Gastroesophageal sphincter (tissue), 4 donors: ENCODE measurements around the gene AGPAT1. TPM values are rescaled to one million over a fixed set of nuclear protein-coding genes. Genes with fewer than 3 reads are reported as not detected.

ENCODE experiments used
- ATAC-seq: fragments of 150-250 bp; one replicate; pipeline ENCODE4 v1.9.1; 2016; ENCODE audit warnings: mild to moderate bottlenecking, moderate library complexity
- H3K27ac ChIP-seq, 4 donors: fragments of 200-600 bp; sonication (generic) in 3 of 4; 1 replicate in 3 of 4; 2 replicates in 1 of 4; pipeline ENCODE4 v1.5.1; 2016 to 2019
- H3K27me3 ChIP-seq: fragments of 200-600 bp; sonication (generic); one replicate; pipeline ENCODE4 v1.5.1; 2019
- H3K36me3 ChIP-seq, 2 donors: fragments of 200-600 bp; sonication (generic); one replicate each; pipeline ENCODE4 v1.5.1; 2019; ENCODE audit warnings: control low read depth in 1 of 2
- H3K4me1 ChIP-seq, 3 donors: fragments of 200-600 bp; sonication (generic); 1 replicate in 2 of 3; 2 replicates in 1 of 3; pipeline ENCODE4 v1.5.1; 2016 to 2019; ENCODE audit warnings: control low read depth in 2 of 3
- H3K4me3 ChIP-seq, 2 donors: fragments of 200-600 bp; sonication (generic); one replicate each; pipeline ENCODE4 v1.5.1; 2019; ENCODE audit warnings: mild to moderate bottlenecking in 1 of 2, moderate library complexity in 1 of 2
- H3K9me3 ChIP-seq, 3 donors: fragments of 200-600 bp; sonication (generic); one replicate each; pipeline ENCODE4 v1.5.1; 2017 to 2019; ENCODE audit warnings: control low read depth in 2 of 3
- EP300 ChIP-seq: sonication (generic); formaldehyde crosslinking; IDR thresholded peaks from one replicate; pipeline ENCODE4 v1.6.1; 2017; ENCODE audit warnings: antibody characterized with exemption, mild to moderate bottlenecking
- POLR2A ChIP-seq, 2 donors: fragments of 450-650 bp; IDR thresholded peaks; one replicate each; pipeline ENCODE4 v1.6.1; 2017; ENCODE audit warnings: antibody characterized with exemption in 2 of 2, mild to moderate bottlenecking in 2 of 2, moderate library complexity in 1 of 2
- POLR2AphosphoS5 ChIP-seq: sonication (generic); formaldehyde crosslinking; IDR thresholded peaks from one replicate; pipeline ENCODE4 v1.6.1; 2017; ENCODE audit warnings: antibody characterized with exemption
- WGBS, 2 donors: methylation state at CpG; one replicate each; pipeline ENCODE4 v1.1.5; 2018; ENCODE audit warnings: low coverage in 1 of 2; 5-methylcytosine and 5-hydroxymethylcytosine counted together
- total RNA-seq, 4 donors: library from RNA; depleted of rRNA; stranded (reverse); fragments of >200 nt; gene quantifications; one replicate each; pipeline ENCODE4 v1.1.0, GENCODE V29; 2016
- TF ChIP-seq, protein P1 (sequence below), 4 experiments: fragments of 200-600 bp in 2 of 4; fragments of 450-650 bp in 2 of 4; sonication (generic) in 1 of 4; IDR thresholded peaks; one replicate each; pipeline ENCODE4 v1.5.1; 2017 to 2019; ENCODE audit warnings: antibody characterized with exemption in 4 of 4, mild to moderate bottlenecking in 2 of 4, moderate library complexity in 2 of 4

The AGPAT1 gene
- total RNA-seq, 4 donors from 2014 or later = 45.6 to 70.5 (median 54.6) TPM

DNA sequence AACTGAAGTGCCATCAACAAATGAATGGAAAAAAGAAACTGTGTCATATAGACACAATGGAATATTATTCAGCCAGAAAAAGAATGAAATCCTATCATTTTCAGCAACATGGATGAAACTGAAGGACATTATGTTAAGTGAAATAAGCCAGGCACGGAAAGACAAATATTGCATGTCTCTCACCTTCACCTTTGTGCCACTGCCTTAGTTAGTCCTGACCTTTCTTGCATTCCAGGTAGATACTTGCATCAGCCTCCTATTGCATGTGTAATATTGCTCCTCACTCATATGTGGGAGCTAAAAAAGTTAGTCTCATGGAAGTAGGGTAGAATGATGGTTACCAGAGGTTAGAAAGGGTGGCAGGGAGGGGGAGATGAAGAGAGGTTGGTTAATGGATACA, 33.1 kb upstream of the AGPAT1 start:
- H3K4me3 ChIP-seq = no peak overlapping the region
- 80 to 86% methylated on average over 1 of the region's 1 CpG for WGBS, 2 donors
- H3K4me1 ChIP-seq = no peaks in the 10 kb centered on the region

DNA sequence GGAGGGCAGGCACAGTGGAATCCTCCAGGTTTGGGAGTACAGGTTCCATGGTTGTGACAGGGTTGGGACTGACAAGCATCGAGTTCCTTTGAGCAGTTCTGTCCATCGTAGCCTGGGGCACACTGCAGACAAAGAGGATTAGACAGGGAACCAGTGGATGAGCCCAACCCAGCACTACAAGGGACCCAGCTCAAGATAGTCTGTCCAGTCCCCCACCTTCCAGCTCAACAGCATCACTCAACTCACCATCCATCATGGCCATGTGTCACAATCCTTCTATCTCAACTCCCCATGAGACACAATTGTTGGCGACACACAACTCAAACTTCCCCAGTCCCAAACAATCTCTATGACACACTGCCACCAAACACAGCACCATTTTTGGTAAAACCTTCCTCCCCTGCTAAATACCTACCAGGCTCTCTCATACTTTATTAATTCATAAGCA, 28.4 kb upstream of the AGPAT1 start:
- H3K4me3 ChIP-seq = no peak overlapping the region
- no peaks in the 10 kb centered on the region for H3K36me3 ChIP-seq
- no peaks in the 10 kb centered on the region for H3K4me1 ChIP-seq
- no peak for TF ChIP-seq EP300
- ATAC-seq = no peak
- no peak overlapping the region for H3K27ac ChIP-seq
- no peaks in the 10 kb centered on the region for H3K9me3 ChIP-seq
- peaks cover 27% of the 10 kb centered on the region for H3K27me3 ChIP-seq
- 83 to 89% methylated on average over 1 of the region's 3 CpGs for WGBS, 2 donors

More for the DNA sequence above, 33.1 kb upstream of the AGPAT1 start:
- peaks cover 2% of the 10 kb centered on the region for H3K27me3 ChIP-seq
- no peak for TF ChIP-seq EP300
- no peak for TF ChIP-seq POLR2A (IDR thresholded peaks at IDR 0.05)
- TF ChIP-seq POLR2AphosphoS5 = no peak
- TF ChIP-seq, protein P1, sequence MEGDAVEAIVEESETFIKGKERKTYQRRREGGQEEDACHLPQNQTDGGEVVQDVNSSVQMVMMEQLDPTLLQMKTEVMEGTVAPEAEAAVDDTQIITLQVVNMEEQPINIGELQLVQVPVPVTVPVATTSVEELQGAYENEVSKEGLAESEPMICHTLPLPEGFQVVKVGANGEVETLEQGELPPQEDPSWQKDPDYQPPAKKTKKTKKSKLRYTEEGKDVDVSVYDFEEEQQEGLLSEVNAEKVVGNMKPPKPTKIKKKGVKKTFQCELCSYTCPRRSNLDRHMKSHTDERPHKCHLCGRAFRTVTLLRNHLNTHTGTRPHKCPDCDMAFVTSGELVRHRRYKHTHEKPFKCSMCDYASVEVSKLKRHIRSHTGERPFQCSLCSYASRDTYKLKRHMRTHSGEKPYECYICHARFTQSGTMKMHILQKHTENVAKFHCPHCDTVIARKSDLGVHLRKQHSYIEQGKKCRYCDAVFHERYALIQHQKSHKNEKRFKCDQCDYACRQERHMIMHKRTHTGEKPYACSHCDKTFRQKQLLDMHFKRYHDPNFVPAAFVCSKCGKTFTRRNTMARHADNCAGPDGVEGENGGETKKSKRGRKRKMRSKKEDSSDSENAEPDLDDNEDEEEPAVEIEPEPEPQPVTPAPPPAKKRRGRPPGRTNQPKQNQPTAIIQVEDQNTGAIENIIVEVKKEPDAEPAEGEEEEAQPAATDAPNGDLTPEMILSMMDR (IDR thresholded peaks at IDR 0.05) = no peak
- H3K9me3 ChIP-seq = no peaks in the 10 kb centered on the region
- ATAC-seq = no peak
- H3K27ac ChIP-seq = no peak overlapping the region
- no peaks in the 10 kb centered on the region for H3K36me3 ChIP-seq

DNA sequence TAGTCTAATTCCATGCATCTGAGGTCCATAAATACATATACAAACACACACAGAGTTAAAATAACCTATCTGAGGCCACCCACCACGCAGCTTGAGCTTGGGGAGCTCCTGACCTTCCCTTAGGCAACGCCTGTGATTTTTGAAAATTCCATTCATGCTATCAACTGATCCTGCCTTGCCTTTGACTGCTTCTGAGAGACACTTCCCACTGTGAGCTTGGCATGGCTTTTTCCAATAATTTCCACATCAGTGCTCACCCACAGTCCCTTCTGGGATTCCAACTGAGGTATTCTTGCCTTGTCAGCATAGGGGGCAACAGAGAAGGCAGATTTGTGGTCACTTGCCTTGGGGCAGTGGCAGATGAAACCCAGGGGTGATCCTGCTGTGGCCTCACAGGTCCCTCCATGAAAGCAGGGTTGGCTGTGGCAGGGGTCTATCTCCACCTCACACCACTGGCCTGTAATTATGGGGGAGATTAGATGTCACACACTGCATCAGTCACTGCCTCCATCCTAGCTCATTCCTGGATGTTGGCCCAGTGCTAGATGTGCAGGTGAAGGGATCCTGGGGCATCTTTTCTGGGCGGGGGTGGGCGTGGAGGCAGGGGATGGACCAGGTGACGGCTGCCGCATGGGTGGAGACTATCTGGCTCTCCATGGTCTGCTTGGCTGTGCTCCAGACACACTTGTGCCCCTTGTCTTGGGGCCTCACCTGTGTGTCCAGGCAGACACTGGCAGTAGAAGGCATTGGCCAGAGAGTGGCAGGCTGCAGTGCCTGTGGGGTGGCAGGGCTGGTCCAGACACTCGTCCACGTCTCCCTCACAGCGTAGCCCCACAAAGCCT, 27.8 kb upstream of the AGPAT1 start:
- Histone ChIP-seq H3K27me3 (peaks cover 27% of the 10 kb centered on the region), H3K9me3 (no peaks in the 10 kb centered on the region), H3K27ac (no peak overlapping the region), H3K4me1 (no peaks in the 10 kb centered on the region), H3K4me3 (no peak overlapping the region), H3K36me3 (no peaks in the 10 kb centered on the region)
- 81 to 84% methylated on average over 4 to 5 of the region's 9 CpGs for WGBS, 2 donors
- no peak for ATAC-seq
- TF ChIP-seq POLR2A (IDR thresholded peaks at IDR 0.05) (no peak), EP300 (no peak), POLR2AphosphoS5 (no peak)
- TF ChIP-seq, protein P1 (IDR thresholded peaks at IDR 0.05) = no peak

DNA sequence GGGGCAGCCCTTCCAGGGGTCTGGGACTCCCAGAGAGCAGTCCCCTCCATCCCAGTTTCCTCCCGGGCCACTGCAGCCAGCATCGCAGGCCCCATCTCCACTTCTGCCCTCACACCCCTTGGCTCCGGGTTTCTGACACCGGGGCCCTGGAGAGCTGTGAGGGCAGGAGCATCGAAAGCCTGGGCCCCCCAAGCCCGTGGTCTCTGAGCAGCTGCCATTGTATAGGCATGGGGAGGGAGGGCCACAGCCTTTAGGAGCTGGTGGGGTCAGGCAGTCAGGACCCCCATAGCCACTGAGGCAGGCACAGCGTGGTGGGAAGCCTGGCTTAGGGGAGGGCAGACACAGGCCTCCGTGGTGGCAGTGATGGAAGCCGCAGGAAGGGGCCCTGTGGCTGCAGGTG, 26.3 kb upstream of the AGPAT1 start:
- Histone ChIP-seq H3K27ac (no peak overlapping the region), H3K27me3 (peaks cover 27% of the 10 kb centered on the region), H3K9me3 (no peaks in the 10 kb centered on the region), H3K36me3 (no peaks in the 10 kb centered on the region), H3K4me3 (no peak overlapping the region), H3K4me1 (peaks cover 0 to 6% (median 1%) of the 10 kb centered on the region in 3 donors)
- no peak for ATAC-seq
- WGBS, 2 donors = 71% methylated on average over 5 of the region's 9 CpGs; no CpG with 5 or more reads in 1 of the 2 donors
- TF ChIP-seq POLR2A (IDR thresholded peaks at IDR 0.05) = no peak
- no peak for TF ChIP-seq EP300
- TF ChIP-seq, protein P1 (IDR thresholded peaks at IDR 0.05) = no peak
- no peak for TF ChIP-seq POLR2AphosphoS5

DNA sequence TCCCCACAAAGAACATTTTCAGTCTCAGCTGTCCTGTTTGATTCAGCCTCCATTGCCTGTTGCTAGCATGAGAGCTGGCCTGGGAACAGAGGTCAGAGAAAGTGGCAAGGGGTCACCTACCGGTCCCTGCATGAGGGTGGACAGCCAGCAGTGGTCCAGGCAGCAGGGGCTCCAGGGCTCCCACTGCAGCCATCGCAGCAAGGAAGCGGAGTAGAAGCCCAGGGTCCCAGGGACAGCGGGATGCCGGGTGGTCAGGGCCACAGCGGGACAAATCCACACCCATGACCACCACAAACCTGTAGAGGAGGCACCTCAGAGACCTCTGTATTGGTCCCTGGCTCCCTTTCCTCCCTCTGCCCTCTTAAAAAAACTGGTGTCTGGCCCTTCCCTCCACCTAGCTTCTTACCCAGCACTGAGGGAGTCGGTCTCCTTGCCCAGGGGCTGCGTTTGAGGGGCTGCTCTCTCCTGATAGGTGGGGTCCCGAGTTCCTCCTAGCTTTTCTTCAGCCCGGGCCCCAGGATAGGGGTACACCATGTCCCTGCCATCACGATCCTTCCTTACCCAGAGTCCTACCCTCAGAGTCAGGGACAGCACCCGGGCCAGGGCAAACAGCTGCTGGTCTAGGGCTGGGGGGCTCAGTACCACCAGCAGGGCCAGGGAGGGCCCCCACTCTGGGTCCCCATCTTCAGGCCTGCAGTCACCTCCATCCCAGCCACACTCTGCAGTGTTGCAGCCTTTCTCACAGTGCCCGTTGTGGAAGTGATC, 25.0 kb upstream of the AGPAT1 start:
- TF ChIP-seq POLR2A (IDR thresholded peaks at IDR 0.05) (no peak), EP300 (no peak), POLR2AphosphoS5 (no peak)
- TF ChIP-seq, protein P1 (IDR thresholded peaks at IDR 0.05) = no peak
- no peaks in the 10 kb centered on the region for H3K9me3 ChIP-seq
- no peak for ATAC-seq
- WGBS, 2 donors = 80 to 93% methylated on average over 1 to 3 of the region's 13 CpGs
- no peak overlapping the region for H3K4me3 ChIP-seq
- H3K36me3 ChIP-seq = no peaks in the 10 kb centered on the region
- peaks cover 27% of the 10 kb centered on the region for H3K27me3 ChIP-seq
- no peak overlapping the region for H3K27ac ChIP-seq
- peaks cover 2 to 14% (median 7%) of the 10 kb centered on the region in 3 donors for H3K4me1 ChIP-seq
